GM21717 (cell line): ENCODE measurements around the gene KLHDC7A.
"Not testable (repeated sequence)": the region's sequence is repeated elsewhere in the genome, so short reads cannot be mapped to it uniquely, and the experiment has no call there.

Source experiments
- ATAC-seq: cut with Tn5 transposase; IDR thresholded peaks from one replicate; pipeline ENCODE4 v1.9.1; 2021; ENCODE audit warnings: mild to moderate bottlenecking, moderate library complexity; ENCODE audit not compliant: unreplicated experiment

The KLHDC7A gene

DNA sequence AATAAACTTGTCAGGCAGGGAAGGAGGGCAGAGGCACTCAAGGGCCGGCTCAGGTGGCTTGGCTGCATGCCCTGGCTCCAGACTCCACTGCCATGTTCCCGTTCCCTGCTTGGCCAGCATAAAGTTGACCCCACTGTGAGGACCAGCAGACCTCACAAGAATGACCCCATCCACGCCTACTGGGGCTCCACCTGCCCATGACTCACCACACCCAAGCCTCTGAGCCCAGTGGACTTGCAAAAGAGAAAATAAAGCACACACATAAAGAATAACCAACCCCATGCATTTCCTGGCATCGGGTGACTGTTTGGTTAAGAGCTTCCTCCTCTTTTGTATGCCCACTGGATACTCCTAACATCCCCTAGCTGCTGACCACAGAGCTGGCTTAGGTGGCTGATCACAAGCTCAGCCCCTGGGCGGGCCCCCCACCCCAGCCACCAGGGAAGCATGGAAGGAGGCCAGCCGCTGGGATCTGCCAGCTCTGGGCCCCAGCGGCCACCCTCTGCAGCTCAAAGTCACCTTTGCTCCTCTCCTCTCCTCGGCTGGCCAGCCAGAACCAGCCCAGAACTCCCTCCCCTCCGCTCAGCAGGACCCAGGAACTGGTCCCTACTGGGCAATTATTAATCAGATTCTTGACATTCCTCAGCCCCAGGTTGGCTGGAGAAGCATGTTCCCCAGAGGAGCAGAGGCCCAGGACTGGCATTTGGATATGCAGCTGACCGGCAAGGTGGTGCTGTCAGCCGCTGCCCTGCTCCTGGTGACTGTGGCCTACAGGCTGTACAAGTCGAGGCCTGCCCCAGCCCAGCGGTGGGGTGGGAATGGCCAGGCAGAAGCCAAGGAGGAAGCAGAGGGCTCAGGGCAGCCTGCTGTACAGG, at the start of gene KLHDC7A:
Gene KLHDC7A, plus strand, starts transcription at position 616 of the 875 bp plus-strand sequence. Its CDS starts 52 bp downstream, at position 668.
- no peak for ATAC-seq

DNA sequence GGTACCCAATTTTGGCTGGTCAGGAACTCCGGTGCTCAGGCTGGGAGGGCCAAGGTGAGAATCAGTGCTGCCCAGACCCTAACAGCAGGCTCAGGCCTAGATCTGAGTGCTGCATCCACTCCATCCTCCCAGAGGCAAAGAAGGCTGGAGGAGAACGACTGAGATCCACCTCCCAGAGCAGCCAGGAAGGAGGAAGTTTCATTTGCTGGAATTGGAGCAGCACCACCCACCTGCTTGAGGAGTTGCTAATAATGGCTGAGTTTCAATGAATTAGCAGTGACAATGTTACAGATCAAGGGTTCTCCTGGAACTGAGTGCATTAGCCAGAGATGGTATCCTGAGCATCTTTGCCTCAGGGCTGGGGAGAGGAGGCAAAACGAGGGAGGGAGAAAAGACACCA, 46.7 kb upstream of the KLHDC7A start:
- ATAC-seq = no peak

DNA sequence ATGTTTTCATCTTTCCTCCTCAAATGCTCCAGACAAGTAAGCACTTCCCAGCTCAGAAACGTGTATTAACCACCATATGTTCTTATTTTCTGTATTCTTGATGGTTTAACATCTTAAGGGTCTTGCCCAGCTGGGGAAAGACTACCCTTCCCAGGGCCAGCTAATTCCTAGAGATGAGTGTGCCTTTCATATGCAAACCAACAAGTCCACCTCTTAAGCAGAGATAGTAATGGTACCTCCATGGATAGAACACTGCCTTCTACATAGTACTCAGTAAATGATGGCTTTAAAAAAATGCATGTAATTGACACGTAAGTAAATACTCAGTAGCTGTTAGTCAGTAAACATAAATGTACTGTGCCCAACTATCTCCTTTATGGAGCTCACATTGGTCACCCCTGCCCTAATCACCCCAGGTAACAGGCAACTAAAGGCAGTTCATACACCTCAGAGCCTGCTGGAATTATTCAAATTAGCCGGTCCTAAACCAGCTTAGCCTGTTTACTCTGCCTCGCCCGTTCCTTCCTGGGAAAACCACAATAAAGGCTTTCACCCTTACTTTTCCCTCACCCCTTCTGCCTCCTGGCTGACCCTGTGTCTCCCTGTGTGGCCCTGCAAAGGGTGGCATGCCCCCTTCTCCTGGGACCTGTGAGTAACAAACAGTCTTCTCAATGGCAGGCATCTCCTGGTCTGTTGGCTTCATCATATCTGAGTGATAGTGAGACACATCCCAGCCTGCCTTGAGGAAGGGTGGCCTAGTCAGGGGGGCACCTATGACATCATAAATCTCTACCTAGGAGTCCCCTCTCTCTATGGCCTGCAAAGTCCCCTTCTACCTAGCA, 40.1 kb upstream of the KLHDC7A start:
- no peak for ATAC-seq

DNA sequence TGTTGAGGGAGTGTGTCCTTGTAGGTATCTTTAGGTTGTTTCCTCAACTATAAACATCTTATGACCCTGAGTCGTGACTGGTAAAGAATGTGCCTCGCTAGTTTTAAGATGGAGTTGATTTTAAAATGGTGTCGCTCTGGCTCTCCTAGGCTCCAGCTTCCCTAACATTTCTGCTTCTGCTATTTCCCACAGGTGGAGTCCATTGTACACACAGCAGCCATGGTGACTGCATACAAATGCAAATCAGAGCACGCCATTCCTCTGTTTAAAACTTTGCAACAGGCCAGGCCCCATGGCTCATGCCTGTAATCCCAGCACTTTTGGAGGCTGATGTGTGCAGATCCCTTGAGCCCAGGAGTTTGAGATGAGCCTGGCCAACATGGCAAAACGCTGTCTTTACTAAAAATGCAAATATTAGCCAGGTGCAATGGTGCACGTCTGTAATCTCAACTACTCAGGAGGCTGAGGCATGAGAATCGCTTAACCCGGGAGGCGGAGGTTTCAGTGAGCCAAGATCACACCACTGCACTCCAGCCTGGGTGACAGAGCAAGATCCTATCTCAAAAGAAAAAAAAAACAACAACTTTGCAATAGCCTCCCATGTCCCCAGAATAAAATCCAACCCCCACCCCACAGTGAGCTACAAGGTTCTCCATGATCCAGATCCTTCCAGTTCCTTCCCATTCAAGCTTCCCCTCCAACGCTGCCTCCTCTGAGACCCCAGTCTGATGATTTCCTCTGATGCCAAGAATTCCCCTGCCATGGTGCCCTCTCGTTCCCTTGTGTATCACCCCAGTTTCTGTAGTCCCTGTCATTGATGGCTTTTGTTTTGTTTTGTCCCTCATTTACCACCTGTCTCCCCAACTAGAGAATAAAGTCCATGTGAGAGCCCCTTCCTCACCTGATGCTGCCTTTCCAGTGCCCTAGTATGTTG, 36.9 kb upstream of the KLHDC7A start:
- ATAC-seq = no peak

DNA sequence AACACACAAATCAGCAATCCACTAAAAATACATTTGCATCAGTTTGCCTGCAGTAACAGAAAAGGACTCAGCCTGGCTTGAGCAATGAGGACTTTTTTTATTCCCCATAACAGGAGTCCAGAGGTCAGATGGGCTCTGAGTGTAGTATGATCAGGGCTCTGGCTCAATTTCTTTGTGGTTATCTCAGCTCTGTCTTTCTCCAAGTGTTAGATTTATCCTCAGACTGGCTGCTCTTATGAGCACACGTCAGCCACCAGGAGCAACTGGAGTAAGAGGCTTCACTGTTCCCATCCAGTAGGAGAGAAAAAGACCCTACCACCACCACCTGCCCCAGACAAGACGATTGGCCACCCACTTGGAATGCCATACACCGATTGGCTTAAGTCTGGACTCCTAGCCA, 36.2 kb upstream of the KLHDC7A start:
- ATAC-seq = no peak

DNA sequence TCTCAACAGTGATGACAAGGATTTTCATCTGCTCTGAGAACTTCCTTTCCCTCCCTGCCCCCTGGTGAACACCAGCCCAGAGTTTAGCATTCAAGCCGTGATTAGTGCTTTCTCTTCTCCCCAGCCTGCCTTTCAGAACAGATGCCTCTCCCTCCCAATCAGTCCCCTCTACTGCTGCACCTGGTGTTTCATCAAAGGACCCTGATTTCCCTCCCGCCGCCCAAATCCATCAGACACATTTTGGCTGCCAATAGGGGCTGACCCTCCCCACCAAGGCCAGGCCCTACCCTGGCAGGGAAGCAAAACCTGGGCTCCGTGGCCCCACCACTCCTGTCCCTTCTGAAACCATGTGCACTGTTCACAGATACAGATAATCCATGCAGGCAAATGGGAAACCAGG, 34.0 kb upstream of the KLHDC7A start:
- ATAC-seq = no peak

DNA sequence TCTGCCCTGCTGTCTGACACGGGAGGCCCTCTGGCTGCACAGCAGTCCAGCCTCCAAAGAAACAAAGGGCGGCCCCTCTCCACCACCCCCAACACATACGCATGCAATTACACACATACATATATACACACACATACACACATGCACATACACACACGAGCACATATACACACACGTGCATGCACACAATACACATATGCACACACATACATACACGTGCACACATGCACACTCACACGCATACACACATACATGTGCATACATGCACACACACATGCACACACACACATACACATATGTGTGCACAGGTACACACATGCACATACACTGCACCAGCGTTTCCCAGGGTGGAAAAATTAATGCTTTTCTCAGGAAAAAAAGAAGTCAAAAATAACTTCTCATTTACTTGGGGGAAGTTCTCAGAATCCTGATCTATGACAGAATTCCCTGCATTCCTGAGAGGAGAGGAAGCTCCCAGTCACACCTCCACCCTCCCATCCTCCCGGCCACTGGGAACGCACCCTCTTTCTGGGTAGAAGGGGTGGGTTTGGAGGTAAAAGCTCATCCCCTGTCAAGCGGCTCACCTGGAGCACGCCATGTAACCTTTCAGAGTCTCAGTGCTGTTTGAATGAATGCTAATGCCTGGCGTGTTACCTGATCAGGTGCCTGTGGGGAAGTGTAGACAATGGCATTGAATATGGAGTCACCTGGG, 33.1 kb upstream of the KLHDC7A start:
- ATAC-seq = no peak

DNA sequence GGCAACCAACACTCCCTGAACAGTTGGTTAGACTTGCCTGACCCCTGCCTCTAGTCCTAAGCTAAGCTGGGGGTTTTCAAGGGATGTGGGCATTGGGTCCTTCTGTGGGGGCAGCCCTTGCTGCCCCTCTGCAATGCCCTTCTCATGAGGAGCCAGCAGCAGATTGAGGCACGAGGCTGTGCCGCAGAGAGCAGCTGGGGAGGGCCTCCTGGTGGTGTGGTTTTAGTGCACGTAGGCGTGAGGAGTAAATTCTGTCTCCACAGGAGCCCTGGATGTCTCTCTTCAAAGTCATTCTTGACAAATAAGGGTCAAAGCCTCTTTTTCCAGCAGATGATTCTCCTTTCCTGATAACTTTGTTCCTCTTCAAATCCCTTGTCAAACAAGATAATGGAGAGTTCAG, 31.8 kb upstream of the KLHDC7A start:
- ATAC-seq = no peak

DNA sequence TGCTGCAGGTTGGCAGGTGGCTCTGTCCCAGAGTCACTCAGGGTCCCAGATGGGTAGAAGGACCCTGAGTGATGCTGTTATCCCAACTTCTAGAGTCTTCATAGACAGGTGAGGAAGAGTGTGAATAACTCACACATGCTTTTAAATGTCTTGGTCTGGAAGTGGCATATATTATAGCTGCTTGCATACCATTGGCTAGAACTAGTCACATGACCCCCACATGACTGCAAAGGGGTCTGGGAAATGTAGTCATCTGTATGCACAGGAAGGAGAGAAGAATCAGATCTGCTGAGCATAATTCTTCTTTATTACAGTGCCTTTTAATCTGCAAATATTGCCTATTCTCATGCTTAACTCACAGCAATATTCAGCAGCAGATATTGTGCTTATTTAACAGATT, 28.2 kb upstream of the KLHDC7A start:
- no peak for ATAC-seq

DNA sequence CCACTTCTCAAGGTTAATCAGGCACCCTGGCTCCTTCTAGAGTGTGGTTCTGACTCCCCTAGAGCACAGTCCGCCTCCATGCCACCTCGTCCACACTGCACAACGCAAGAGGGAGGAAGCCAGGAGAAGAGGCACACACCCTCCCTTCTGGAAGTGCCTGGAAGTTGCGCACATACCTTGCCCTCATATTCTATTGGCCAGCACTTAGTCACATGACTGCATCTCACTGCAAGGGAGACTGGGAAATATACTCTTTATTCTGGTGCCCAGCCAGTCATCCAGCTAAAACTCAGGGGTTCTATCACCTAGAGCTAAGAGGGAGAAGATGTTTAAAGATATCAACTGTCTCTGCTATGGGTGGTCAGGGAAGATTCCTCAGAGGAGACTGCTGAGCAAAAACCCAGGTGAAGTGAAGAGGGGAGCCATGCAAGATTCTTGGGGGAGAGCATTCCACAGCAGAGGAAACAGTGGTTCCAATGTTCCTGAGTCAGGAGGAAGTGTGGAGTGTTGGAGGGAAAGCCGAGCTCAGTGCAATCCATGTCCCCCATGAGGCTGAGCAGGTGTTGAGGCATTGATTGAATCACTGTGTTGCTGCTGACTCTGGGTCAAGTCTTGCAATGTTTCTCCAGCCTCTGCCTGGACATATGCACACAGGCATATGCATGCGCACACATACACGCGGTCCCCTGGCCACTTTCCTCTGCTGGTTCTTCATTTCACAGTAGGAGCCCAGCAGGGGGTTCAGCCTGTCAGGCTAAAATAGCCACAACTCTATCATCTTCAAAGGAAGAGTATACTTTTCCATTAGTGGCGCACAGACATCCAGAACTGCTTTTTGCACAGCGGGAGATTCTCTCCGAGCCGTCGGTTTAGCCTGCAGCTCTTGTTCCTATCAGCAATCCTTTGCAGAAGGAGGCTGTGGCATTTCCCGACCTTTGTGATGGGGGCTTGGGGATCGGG, 22.3 kb upstream of the KLHDC7A start:
- ATAC-seq = no peak

DNA sequence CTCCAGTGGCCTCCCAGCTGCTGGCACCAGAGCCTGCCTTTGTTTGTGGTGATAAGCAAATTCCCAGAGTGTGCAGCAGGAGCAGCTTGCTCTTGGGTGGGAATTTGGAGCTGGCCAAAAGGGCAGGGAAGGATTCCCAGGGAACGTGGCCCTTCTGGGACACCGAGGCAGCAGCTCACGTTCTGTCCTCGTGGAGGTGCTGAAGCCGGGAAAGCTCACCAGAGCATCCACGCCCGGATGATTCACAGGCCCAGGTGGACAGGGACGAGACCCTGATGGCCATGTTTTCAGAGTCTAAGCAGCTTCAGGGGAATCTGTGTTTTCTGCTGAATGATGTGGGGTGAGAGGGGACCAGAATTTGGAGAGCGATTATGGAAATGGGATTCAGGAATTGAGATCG, 19.1 kb upstream of the KLHDC7A start:
- ATAC-seq = no peak

DNA sequence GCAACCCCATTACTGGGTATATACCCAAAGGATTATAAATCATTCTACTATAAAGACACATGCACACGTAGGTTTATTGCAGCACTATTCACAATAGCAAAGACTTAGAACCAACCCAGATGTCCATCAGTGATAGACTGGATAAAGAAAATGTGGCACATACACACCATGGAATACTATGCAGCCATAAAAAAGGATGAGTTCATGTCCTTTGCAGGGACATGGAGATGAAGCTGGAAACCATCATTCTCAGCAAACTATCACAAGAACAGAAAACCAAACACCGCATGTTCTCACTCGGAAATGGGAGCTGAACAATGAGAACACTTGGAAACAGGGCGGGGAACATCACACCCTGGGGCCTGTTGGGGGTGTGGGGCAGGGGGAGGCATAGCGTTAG, 18.2 kb upstream of the KLHDC7A start:
- not testable (repeated sequence) for ATAC-seq

DNA sequence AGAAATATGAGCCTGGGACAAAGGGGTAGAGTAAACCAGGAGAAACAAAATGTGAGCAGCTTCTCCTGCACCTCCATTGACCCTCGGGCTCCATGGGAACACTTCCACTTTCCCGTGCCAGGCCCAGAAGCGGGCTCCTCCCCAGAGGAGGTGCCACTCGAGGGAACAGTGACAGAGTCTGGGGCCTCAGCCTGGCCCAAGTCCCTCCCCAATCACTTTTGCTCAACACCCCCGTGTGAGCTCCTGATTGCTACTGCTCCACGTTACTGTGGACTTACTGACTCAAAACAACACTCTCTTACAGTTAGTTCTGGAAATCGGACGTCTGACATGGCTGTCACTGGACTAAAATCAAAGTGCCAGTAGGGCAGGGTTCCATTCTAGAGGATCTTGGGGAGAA, 17.7 kb upstream of the KLHDC7A start:
- ATAC-seq = no peak

DNA sequence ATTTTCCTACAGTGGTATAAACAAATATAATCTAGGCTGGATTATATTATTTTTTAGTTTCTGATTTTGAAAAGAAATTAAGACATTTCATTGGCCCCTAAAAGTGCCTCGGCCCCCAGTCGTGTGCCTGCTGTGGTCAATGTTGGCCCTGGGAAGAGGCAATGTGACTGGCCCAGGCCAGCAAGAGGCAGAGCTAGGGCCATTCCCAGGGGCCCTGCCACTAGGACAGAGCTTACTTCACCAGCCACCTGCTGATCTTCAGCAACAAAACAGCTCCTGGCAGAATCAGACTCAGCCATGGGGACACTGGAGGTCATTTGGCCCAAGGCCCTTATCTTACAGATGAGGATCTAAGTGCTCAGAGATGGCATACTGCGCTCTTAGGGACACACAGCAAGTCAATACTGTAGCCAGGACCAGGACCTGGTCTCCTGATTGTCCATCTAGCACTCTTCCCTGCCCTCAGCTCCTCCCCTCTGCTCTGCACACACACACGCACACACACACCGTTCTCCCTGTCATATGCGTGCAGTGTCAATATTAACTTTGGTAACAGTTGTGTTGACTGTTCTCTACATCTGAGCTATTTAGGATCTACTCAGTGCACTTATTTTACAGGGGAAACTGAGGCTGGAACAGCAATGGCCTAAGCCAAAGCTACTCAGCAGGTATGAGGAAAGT, 16.6 kb upstream of the KLHDC7A start:
- no peak for ATAC-seq

DNA sequence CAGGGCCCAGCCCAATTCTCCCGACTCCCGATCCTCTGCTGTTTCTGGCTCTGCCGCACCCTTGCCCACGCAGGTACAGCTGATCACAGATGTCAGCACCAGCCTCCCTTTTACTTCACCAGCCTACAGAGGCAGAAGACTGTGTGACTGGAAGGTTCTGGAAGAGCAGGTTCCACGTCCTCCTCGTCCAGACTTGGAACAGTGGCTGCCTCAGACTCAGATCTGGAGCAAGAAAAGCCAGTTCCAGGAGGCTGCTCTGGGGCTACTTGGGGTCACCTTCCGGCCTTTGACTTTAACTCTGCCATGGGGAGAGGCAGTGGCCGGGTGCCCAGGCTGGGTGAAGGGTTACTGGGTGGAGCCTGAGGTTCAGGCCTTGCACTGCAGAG, 16.1 kb upstream of the KLHDC7A start:
- ATAC-seq = no peak

DNA sequence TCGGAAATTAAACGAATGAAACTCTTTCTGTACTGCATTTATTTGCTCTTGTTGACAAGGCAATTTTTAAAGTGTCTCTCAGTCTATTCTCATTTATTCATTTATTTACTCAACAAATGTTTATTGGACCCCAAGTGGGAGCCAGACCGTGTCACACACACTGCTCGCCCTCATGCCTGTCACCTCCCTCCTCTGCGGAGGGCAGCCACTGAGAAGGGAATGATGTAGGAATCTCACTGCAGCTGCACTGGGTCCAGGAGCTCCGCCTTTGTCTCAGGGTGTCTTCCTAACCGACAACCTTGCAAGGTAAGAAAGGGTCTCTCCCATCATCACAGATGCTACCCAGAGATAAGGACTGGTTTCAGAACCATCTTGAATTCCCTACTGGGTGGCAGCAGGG, 14.1 kb upstream of the KLHDC7A start:
- ATAC-seq = no peak

DNA sequence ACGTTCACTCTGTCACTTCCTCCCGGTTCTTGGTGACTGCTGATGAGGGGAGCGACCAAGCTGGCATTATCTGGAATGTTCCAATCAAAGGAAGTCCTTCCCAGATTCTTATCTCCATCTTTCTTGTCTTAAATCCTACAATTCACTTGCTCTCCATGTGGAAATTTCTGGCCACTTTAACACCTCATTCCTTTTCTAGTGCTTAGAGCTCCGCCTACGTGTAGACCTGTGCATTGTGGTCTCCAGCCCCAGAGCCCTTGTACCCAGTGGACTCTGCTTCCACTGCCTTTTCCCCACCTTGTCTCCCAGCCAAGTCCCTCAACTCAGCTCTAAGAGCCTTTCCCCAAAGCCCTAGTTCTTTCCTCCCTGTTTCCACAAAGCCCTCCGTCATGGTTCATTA, 12.2 kb upstream of the KLHDC7A start:
- no peak for ATAC-seq

DNA sequence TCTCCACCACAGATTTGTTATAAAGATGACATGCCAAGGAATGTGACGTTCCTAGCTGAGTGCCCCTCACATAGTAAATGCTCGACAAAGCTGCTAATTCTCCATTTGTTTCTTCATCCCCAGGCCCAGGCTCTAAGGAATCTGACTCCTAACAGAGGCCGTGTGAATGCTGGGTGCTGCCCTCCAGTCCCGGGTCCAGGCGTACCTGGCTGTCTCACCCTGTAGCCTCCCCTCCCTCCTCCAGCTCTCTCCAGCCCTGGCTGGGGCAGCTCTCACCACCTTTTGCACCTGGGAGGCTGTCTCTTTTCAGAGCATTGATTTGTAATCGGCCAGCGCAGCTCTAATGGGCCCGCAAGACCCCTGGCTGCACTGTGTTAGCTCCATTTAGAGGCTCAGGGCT, 11.2 kb upstream of the KLHDC7A start:
- ATAC-seq = no peak
